Measurements from ENCODE around the gene RNF126. TPM values are rescaled to one million over a fixed set of nuclear protein-coding genes. Genes with fewer than 3 reads are reported as not detected.

Gene RNF126
- total RNA-seq, 2 experiments from 2014 or later = 80.6 to 82.2 TPM

- DNase-seq = no peak
- Mint-ChIP-seq H3K36me3 (ENCODE audit: low read depth) (no peaks in the 10 kb centered on the region), H3K4me1 (no peaks in the 10 kb centered on the region), H3K27ac (no peak overlapping the region), H3K9me3 (no peaks in the 10 kb centered on the region), H3K4me3 (no peak overlapping the region), H3K27me3 (no peaks in the 10 kb centered on the region)
- ChIA-PET CTCF (no interaction called here), POLR2A (no interaction called here)
Observed at GRCh38 chr19:601310-601709, 61.7 kb downstream of the RNF126 start.

Other genes with a start within 250 kb of the RNF126 start
- gene SHC2, start 202.2 kb downstream of the RNF126 start, total RNA-seq = not detected
- gene MADCAM1, start 166.7 kb downstream of the RNF126 start, total RNA-seq = under 1 TPM; 0.78 to 0.81 TPM
- gene TPGS1, start 155.7 kb downstream of the RNF126 start, total RNA-seq = 10 to 100 TPM; 22.9 to 24.0 TPM
- 10 to 100 TPM; 50.3 to 50.4 TPM for gene CDC34, start 131.5 kb downstream of the RNF126 start, total RNA-seq
- 10 to 100 TPM; 45.1 to 45.2 TPM for gene GZMM, start 119.2 kb downstream of the RNF126 start, total RNA-seq
- 100 to 1,000 TPM; 255 to 257 TPM for gene BSG, start 90.6 kb downstream of the RNF126 start, total RNA-seq
- 1 to 10 TPM; 3.1 to 3.5 TPM for gene HCN2, start 73.3 kb downstream of the RNF126 start, total RNA-seq
- gene POLRMT, start 29.7 kb downstream of the RNF126 start, total RNA-seq = 10 to 100 TPM; 44.8 to 45.1 TPM
- gene FGF22, start 23.3 kb downstream of the RNF126 start, total RNA-seq = not detected
- gene FSTL3, start 13.2 kb upstream of the RNF126 start, total RNA-seq = 1 to 10 TPM; 2.5 to 3.0 TPM
- not detected for gene PRSS57, start 32.2 kb upstream of the RNF126 start, total RNA-seq
- gene PALM, start 45.7 kb upstream of the RNF126 start, total RNA-seq = not detected
- not detected for gene MISP, start 87.9 kb upstream of the RNF126 start, total RNA-seq
- gene PTBP1, start 134.2 kb upstream of the RNF126 start, total RNA-seq = 100 to 1,000 TPM; 385 to 406 TPM
- not detected for gene PLPPR3, start 158.7 kb upstream of the RNF126 start, total RNA-seq
- gene AZU1, start 164.6 kb upstream of the RNF126 start, total RNA-seq = not detected
- not detected for gene PRTN3, start 177.8 kb upstream of the RNF126 start, total RNA-seq
- gene ELANE, start 189.1 kb upstream of the RNF126 start, total RNA-seq = not detected
- gene CFD, start 196.4 kb upstream of the RNF126 start, total RNA-seq = 1 to 10 TPM in 1 of 2 experiments, under 1 TPM in 1; 0.78 to 1.6 TPM
- gene MED16, start 230.0 kb upstream of the RNF126 start, total RNA-seq = 10 to 100 TPM; 62.2 to 64.0 TPM
- not detected for gene RNU6-9, start 230.3 kb upstream of the RNF126 start, total RNA-seq